Measurements from ENCODE around the gene MDM2. TPM values are rescaled to one million over a fixed set of nuclear protein-coding genes. Genes with fewer than 3 reads are reported as not detected.

Gene MDM2
- total and polyA plus RNA-seq, 9 of the 15 experiments (the other 6 are each of a cell fraction or from before 2014, with no cell fraction given) = 13.6 to 100 (median 49.0) TPM

DNA sequence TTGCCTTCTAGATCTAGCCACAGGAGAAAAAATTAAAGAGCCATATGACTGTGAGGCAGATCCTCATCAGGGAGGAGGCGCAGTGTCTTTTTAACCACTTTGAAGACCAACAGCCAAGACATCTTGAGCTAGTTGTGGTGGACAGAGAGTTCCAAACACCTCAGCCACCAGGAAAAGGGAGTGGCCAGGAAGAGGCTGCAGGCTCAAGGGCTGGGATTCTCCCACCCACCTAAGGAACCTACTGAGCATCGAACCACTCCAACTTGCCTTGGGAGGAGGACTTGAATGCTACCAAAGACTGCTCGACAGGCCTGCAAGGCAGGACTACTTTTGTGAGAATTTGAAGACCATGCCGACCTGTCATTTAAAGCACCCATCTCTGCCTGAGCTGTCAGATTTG, 14.5 kb upstream of the MDM2 start (continued):
- TF ChIP-seq PTBP1 (IDR thresholded peaks at IDR 0.05; ENCODE audit: low read depth, low read length) (no peak), PURB (CRISPR knock-in tag; IDR thresholded peaks at IDR 0.05; ENCODE audit: low read depth) (no peak), RBFOX2 (IDR thresholded peaks at IDR 0.05; ENCODE audit: low read depth, low read length) (no peak), KLF6 (CRISPR knock-in tag; IDR thresholded peaks at IDR 0.05; ENCODE audit: borderline replicate concordance) (no peak), ZNF583 (CRISPR knock-in tag; IDR thresholded peaks at IDR 0.05) (no peak), ZBTB8A (IDR thresholded peaks at IDR 0.05; ENCODE audit: partially characterized antibody) (no peak)
- TF ChIP-seq, protein P1, sequence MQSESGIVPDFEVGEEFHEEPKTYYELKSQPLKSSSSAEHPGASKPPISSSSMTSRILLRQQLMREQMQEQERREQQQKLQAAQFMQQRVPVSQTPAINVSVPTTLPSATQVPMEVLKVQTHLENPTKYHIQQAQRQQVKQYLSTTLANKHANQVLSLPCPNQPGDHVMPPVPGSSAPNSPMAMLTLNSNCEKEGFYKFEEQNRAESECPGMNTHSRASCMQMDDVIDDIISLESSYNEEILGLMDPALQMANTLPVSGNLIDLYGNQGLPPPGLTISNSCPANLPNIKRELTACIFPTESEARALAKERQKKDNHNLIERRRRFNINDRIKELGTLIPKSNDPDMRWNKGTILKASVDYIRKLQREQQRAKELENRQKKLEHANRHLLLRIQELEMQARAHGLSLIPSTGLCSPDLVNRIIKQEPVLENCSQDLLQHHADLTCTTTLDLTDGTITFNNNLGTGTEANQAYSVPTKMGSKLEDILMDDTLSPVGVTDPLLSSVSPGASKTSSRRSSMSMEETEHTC (IDR thresholded peaks at IDR 0.05) = no peak
- TF ChIP-seq, protein P2, sequence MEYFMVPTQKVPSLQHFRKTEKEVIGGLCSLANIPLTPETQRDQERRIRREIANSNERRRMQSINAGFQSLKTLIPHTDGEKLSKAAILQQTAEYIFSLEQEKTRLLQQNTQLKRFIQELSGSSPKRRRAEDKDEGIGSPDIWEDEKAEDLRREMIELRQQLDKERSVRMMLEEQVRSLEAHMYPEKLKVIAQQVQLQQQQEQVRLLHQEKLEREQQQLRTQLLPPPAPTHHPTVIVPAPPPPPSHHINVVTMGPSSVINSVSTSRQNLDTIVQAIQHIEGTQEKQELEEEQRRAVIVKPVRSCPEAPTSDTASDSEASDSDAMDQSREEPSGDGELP (CRISPR knock-in tag; IDR thresholded peaks at IDR 0.05; ENCODE audit: borderline replicate concordance) = no peak
- TF ChIP-seq, protein P3, sequence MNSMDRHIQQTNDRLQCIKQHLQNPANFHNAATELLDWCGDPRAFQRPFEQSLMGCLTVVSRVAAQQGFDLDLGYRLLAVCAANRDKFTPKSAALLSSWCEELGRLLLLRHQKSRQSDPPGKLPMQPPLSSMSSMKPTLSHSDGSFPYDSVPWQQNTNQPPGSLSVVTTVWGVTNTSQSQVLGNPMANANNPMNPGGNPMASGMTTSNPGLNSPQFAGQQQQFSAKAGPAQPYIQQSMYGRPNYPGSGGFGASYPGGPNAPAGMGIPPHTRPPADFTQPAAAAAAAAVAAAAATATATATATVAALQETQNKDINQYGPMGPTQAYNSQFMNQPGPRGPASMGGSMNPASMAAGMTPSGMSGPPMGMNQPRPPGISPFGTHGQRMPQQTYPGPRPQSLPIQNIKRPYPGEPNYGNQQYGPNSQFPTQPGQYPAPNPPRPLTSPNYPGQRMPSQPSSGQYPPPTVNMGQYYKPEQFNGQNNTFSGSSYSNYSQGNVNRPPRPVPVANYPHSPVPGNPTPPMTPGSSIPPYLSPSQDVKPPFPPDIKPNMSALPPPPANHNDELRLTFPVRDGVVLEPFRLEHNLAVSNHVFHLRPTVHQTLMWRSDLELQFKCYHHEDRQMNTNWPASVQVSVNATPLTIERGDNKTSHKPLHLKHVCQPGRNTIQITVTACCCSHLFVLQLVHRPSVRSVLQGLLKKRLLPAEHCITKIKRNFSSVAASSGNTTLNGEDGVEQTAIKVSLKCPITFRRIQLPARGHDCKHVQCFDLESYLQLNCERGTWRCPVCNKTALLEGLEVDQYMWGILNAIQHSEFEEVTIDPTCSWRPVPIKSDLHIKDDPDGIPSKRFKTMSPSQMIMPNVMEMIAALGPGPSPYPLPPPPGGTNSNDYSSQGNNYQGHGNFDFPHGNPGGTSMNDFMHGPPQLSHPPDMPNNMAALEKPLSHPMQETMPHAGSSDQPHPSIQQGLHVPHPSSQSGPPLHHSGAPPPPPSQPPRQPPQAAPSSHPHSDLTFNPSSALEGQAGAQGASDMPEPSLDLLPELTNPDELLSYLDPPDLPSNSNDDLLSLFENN (IDR thresholded peaks at IDR 0.05; ENCODE audit: low read depth in 2 of 2, low read length in 2 of 2) = no peak

Data from K562 (cell line).